Activated CD4-positive, alpha-beta T cell treated with anti-CD3 and anti-CD28 coated beads, Interleukin-2, amount 50 U/mL, for 4 hours (primary cell): ENCODE data around the gene ITGB3BP.
"Not testable (repeated sequence)": the region's sequence is repeated elsewhere in the genome, so short reads cannot be mapped to it uniquely, and the experiment has no call there.

ENCODE experiments used
- DNase-seq, 2 experiments: peaks; one replicate each; pipeline ENCODE4 v3.0.0-alpha.2; 2020

Gene ITGB3BP, protein sequence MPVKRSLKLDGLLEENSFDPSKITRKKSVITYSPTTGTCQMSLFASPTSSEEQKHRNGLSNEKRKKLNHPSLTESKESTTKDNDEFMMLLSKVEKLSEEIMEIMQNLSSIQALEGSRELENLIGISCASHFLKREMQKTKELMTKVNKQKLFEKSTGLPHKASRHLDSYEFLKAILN

DNA sequence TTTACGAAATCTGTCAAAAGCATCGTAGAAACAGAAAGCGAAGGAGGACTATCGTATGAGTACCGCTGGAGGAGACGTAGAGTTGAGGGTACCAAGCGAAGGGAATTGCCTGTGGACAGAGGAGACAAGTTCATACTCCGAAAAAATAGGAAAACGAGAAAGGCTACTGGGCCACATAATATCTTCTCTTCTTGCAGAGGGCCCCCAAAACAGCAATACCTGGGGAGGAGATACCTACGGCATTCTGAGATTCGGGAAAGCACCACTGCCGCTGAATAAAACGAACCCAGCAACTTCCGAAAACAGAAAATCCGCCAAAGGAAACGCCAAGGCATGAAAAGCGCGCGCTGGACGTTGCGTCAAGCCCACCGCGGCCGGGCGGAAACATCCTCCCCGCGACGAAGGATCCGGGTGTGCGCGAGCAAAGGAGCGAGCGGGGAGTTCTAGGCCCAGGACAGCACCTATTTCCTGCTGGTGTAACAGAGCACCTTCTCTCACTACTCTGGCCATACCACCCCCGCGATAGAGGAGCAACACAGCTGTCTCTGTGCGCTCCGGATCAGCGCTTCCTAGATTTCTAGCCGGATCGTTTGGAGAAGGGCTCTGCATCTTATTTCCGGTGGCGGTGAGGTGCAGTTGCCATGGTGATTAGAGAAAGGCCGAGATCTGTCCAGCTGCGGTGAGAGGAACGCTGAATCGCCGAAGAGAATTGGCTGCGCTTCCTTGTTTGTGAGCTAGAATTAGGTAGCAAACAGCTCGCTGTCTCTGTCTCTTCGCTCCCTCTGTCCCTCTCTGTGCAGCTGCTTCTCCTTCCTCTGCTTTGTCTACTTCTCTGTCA, at the start of gene ITGB3BP, which contains the start of gene EFCAB7:
Gene ITGB3BP, minus strand, starts transcription at position 335 of the 838 bp plus-strand sequence. Its CDS starts 92 bp downstream, at position 243.
Gene EFCAB7, plus strand, starts transcription at position 635 of the 838 bp plus-strand sequence. CDS start 2,048 bp downstream, outside the sequence.
- peak; percentile 73 to 74 for DNase-seq

- not testable (repeated sequence) for DNase-seq
Observed at GRCh38 chr1:63572686-63573085, 49.7 kb upstream of the ITGB3BP start.

GRCh38 chr1:63569640-63570316, 46.8 kb upstream of the ITGB3BP start:
- no peak for DNase-seq

GRCh38 chr1:63569068-63569467, 46.0 kb upstream of the ITGB3BP start:
- DNase-seq: no peak

- DNase-seq: no peak
Observed at GRCh38 chr1:63563745-63564144, 40.7 kb upstream of the ITGB3BP start.

DNA sequence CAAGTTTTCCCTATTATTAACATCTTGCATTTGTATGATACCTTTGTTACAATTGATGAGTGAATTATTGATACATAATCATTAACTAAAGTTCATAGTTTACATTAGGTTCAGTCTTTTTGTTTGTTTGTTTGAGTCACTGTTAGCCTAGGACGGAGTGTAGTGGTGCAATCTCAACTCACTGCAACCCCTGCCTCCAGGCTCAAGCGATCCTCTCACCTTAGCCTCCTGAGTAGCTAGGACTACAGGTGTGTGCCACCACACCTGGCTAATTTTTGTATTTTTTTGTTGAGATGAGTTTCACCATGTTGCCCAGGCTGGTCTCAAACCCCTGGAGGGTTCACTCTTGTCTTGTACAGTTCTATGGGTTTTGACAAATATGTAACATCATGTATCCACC, 36.3 kb upstream of the ITGB3BP start:
- no peak for DNase-seq

GRCh38 chr1:63557365-63557987, 34.5 kb upstream of the ITGB3BP start:
- DNase-seq: no peak

DNA sequence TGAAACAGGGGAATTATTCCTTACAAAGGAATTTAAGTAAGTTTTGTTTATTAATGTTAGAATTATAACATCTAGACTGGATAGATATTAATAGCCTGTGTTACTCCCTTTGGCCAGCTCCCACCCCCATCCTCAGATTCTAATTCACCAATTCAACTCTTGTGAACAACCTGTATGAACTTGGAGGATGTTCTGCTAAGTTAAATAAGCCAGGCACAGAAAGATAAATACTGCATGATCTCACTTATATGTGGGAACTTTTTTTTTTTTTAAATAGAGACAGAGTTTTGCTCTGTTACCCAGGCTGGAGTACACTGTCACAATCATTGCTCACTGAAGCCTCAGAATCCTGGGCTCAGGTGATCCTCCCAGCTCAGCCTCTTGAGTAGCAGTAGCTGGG, 32.5 kb upstream of the ITGB3BP start:
- no peak for DNase-seq

- no peak for DNase-seq
Observed at GRCh38 chr1:63548877-63549276, 25.9 kb upstream of the ITGB3BP start.

- no peak for DNase-seq
Observed at GRCh38 chr1:63548303-63548702, 25.3 kb upstream of the ITGB3BP start.

DNA sequence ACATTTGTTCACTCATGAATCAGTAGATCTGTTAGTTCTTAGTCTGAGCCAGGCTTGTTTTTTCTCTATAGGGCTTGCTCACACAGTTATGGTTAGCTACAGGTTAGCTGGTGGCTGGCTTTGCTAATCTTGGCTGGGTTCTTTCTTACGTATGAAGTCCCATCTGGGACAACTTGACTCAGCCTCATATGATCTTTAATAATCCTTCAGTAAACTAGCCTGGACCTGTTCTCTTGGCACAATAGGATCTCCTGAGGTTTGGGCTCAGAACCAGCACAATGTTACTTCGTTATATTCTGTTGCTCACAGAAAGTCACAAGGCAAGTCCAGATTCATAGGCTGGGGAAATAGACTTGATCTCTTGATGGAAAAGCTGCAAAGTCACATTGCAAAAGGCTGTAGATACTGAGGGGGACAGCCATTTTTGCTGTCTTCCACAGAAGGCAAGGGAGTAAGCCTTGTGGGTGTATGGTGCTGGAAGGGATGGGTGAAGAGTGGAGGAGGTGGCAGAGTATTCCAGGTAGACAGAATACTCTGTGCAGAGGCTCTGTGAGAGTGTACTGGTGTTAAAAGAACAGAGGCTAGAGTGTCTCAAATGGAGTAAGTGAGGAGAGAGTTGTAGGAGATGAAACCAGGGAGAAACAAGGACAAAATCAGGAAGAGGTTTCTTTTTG, 24.7 kb upstream of the ITGB3BP start:
- no peak for DNase-seq

- DNase-seq: no peak
Observed at GRCh38 chr1:63545780-63546179, 22.8 kb upstream of the ITGB3BP start.

DNA sequence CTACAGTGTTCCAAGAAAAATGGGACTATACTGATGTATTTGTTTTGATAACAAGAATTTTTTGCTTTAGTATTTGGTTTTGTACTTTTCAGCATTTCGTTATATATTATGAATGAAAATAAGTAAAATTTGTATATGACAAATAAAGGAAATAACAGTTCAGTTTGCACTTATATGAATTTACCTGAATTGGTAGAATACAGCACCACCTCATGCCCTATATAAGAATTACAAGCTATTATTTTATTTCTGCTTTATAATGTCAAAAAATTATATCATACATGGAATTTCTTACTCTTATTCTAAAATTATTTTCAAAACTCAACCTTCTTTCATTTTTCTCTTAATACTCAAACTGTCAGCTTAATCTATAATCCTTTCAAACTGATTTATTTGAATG, 14.9 kb upstream of the ITGB3BP start:
- DNase-seq: no peak

DNA sequence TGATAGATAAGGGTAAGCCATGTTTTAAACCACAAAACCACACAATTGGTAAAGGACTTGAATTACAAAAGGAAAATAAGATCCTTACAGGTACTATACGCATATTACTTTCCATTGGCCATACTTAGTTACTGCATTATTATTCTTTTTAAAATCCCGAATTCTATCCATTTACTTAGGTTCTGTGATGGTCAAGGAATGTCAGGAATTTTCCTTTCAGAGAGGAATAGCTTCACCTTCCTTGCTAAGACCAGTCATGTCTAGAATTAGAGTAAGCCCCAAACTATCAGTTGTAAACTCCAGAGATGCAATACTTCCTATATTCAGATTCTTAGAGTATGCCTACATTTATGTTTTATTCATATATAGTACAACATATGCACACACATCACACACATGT, 14.0 kb upstream of the ITGB3BP start:
- no peak for DNase-seq

DNA sequence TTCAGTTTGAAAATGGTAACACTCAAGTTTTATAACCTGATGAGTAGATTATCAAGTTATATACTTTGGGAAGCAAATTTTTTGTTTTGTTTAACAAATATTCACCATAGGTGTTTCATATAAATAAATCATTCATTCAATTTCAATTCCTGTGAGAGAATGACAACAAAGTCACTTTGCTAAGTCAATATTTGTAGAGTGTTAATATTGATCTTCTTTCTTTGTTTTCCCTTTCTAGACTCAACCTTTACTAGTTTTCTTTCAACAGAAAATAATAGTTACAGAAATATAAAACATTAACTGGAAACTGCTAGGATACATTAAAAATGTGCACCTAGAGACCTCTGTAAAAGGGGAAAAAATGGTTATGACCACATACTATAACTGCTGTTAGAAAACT, 11.4 kb upstream of the ITGB3BP start:
- DNase-seq: no peak

- no peak for DNase-seq
Observed at GRCh38 chr1:63533931-63534330, 10.9 kb upstream of the ITGB3BP start.

- DNase-seq: no peak
Observed at GRCh38 chr1:63532727-63533126, 9.7 kb upstream of the ITGB3BP start.

- DNase-seq: no peak
Observed at GRCh38 chr1:63524201-63524600, 1.2 kb upstream of the ITGB3BP start.

DNA sequence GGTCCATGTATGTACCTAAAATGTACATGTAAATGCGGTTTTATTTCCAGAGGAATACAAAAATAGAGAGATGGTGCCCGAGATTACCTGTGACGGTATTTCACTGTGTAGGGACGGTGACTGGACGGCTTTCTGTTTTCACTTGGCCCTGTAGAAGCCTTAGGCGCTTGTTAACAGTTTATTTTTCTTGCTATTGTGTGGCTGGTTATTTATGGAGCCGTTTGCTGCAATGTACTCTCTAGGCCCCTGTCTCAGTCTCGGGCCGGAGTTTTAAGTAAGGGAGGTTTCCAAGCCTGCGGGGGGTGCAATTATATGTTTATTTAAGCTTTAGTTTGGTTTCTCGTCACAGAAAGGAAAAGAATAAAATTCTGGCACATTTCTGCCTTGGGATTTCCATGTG, 713 bp upstream of the ITGB3BP start:
- DNase-seq: no peak

DNA sequence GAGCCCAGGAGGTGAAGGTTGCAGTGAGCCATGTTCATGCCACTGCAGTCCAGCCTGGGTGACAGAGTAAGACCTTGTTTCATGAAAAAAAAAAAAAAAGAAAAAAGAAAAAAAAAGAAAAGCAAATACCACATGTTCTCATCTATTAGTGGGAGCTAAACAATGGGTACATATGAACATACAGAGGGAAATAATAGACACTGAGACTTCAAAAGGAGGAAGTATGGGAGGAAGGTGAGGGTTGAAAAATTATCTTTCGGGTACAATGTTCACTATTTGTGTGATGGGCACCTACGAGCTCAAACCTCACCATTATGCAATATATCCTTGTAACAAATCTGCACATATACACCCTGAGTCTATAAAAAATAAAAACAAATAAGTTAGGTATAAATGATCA, 6.4 kb downstream of the ITGB3BP start:
- DNase-seq: no peak

DNA sequence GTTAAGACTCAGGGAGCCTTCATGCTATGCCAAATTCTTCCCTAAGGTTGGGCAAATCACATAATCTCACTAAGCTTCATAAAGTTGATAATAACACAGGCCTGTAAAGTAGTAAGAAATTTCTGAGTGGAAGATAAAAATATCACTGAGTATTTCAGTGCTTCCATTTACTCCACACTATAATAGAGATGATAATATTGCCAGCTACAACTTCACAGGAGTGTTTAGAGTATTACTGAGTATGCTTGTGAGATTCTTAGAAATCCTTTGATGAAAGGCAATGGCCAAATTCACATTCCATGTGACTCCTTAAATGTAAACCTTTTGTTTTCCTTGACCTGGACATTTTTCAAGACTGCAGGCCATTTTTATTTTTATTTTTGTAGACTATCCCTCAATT, 10.4 kb downstream of the ITGB3BP start:
- DNase-seq: no peak

DNA sequence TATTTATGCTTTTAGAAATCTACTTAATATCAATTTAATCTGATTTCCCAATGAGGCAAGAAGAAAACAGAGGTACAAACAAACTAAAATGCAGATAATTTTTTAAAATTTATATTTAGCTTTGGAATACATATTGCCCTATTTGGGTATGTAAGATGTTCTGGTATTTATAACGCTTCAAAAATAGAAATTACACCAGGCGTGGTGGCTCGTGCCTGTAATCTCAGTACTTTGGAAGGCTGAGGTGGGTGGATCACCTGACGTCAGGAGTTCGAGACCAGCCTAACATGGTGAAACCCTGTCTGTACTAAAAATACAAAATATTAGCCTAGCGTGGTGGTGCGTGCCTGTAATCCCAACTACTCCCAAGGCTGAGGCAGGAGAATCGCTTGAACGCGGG, 13.3 kb downstream of the ITGB3BP start:
- no peak for DNase-seq

DNA sequence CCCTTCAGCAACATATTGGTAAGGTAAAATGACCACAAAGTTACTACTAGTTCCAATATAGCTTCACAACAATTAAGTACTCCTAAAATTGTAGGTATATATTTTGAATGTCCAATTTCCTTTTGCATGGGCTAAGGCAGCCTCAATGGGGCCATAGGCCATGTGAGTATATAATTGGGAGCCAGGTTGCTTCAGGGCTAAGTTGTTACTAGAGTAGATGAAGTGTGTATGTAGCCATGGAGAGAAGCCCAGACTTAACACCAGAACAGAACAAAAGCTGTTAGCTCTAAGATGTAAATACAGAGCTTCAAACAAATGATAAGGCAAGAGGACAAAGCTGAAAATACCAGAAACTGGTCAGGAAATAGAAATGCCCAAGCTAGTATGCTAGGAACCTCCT, 16.2 kb downstream of the ITGB3BP start:
- no peak for DNase-seq
